Astrocyte (in vitro differentiated cells and primary cell): ENCODE data around the gene UBE2N.

ENCODE experiments used
- EZH2 ChIP-seq: IDR thresholded peaks from 2 replicates; pipeline ENCODE4 v1.6.1; 2012; ENCODE audit warnings: mild to moderate bottlenecking, low read length, inconsistent platforms; ENCODE audit not compliant: insufficient read depth
- TF ChIP-seq, protein P1 (sequence below): IDR thresholded peaks from 2 replicates; pipeline ENCODE4 v1.5.1; 2011; ENCODE audit warnings: low read depth, mild to moderate bottlenecking, inconsistent platforms, low read length, moderate library complexity; ENCODE audit not compliant: insufficient read depth

DNA sequence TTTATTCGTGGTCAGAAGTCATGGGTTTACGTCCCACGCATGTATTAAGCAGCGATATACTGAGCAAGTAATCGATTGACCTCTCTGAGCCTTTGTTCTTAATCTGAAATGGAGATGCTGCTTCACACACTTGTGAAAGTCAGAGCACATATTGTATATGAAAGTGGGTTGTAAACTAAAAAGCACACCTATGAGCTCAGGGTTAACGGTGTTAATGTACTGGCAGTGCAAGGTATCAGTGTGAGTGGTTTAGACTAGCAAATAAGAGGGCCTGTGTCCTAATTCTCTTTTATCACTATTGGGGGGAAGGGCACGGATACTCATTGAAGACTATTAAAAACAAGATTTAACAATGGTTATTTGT, 26.2 kb upstream of the UBE2N start:
- TF ChIP-seq, protein P1, sequence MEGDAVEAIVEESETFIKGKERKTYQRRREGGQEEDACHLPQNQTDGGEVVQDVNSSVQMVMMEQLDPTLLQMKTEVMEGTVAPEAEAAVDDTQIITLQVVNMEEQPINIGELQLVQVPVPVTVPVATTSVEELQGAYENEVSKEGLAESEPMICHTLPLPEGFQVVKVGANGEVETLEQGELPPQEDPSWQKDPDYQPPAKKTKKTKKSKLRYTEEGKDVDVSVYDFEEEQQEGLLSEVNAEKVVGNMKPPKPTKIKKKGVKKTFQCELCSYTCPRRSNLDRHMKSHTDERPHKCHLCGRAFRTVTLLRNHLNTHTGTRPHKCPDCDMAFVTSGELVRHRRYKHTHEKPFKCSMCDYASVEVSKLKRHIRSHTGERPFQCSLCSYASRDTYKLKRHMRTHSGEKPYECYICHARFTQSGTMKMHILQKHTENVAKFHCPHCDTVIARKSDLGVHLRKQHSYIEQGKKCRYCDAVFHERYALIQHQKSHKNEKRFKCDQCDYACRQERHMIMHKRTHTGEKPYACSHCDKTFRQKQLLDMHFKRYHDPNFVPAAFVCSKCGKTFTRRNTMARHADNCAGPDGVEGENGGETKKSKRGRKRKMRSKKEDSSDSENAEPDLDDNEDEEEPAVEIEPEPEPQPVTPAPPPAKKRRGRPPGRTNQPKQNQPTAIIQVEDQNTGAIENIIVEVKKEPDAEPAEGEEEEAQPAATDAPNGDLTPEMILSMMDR, result no peak
- TF ChIP-seq EZH2, result no peak
